Mammary epithelial cell (primary cell): ENCODE measurements around the gene TEX14.

Source experiments
- CTCF ChIP-seq, 2 donors: IDR thresholded peaks in 1 of 2; conservative IDR thresholded peaks in 1 of 2; 2 replicates each; pipeline ENCODE4 v1.5.1; 2011 to 2012; ENCODE audit warnings: inconsistent platforms in 2 of 2, low read length in 2 of 2, mild to moderate bottlenecking in 2 of 2, control low read depth in 1 of 2, low read depth in 1 of 2; ENCODE audit not compliant: insufficient read depth in 1 of 2; ENCODE audit errors: extremely low read depth in 1 of 2
- EZH2 ChIP-seq: IDR thresholded peaks from 2 replicates; pipeline ENCODE4 v1.6.1; 2012; ENCODE audit warnings: low read length, inconsistent platforms, borderline replicate concordance

GRCh38 chr17:58534331-58534730 lies 157.5 kb downstream of the TEX14 start:
- TF ChIP-seq EZH2: no peak
- TF ChIP-seq CTCF (conservative IDR thresholded peaks at IDR 0.05 in 1 of 2, IDR thresholded peaks at IDR 0.05 in 1 of 2; ENCODE audit: extremely low read depth in 1 of 2, insufficient read depth in 1 of 2, low read depth in 1 of 2, low read length in 2 of 2): no peak
